GM12878 (cell line): ENCODE data around the gene CPD.

Source experiments
- EP300 ChIP-seq, 2 experiments: fragments of 150-350 bp in 1 of 2; IDR thresholded peaks; 2 replicates each; pipeline ENCODE4 v1.6.1; 2011 to 2012; ENCODE audit warnings: low read depth in 2 of 2, low read length in 2 of 2, borderline replicate concordance in 1 of 2, improper control_type of control experiment in 1 of 2, inconsistent platforms in 1 of 2; ENCODE audit not compliant: control insufficient read depth in 1 of 2
- KDM1A ChIP-seq: fragments of 200-600 bp; sonication (generic); IDR thresholded peaks from 2 replicates; pipeline ENCODE4 v1.6.1; 2016; ENCODE audit warnings: borderline replicate concordance
- POLR2A ChIP-seq: IDR thresholded peaks from 2 replicates; pipeline ENCODE4 v1.6.1; 2011; ENCODE audit warnings: low read depth, mild to moderate bottlenecking, low read length
- ZNF217 ChIP-seq: fragments of 450-650 bp; IDR thresholded peaks from 2 replicates; pipeline ENCODE4 v1.6.1; 2017; ENCODE audit warnings: antibody characterized with exemption, mild to moderate bottlenecking

- no peak for TF ChIP-seq ZNF217
- TF ChIP-seq EP300 (IDR thresholded peaks at IDR 0.05; ENCODE audit: borderline replicate concordance in 1 of 2, control insufficient read depth in 1 of 2, low read depth in 2 of 2, low read length in 2 of 2) = no peak
- no peak for TF ChIP-seq KDM1A
- TF ChIP-seq POLR2A = no peak
Observed at GRCh38 chr17:30482555-30482954, 103.8 kb downstream of the CPD start.
